Limb (tissue), 2 donors: ENCODE data around the gene KRTAP1-4.
A peak's percentile ranks its signal among the peaks of the same experiment; 100 is the strongest.
"Not testable (repeated sequence)": the region's sequence is repeated elsewhere in the genome, so short reads cannot be mapped to it uniquely, and the experiment has no call there.

Experiments used
- DNase-seq, 2 donors: peaks; one replicate each; pipeline ENCODE4 v3.0.0-alpha.2; 2016; ENCODE audit errors: extremely low spot score in 2 of 2

KRTAP1-4 gene

GRCh38 chr17:41029633-41030245, at the start of gene KRTAP1-4:
TSS of gene KRTAP1-4 (minus strand) at chr17:41030195. CDS start at chr17:41030078, 117 bp downstream.
- DNase-seq, result no peak

- no peak for DNase-seq
These were observed 46.8 kb upstream of the KRTAP1-4 start for GRCh38 chr17:41076788-41077187.

GRCh38 chr17:41073676-41074075, 43.7 kb upstream of the KRTAP1-4 start:
- DNase-seq, result no peak

GRCh38 chr17:41071606-41072360, 41.8 kb upstream of the KRTAP1-4 start:
- peak in 1 of 2 donors; percentile 53 for DNase-seq

- DNase-seq, result no peak
These were observed 39.0 kb upstream of the KRTAP1-4 start for GRCh38 chr17:41069031-41069430.

- no peak for DNase-seq
These were observed 37.3 kb upstream of the KRTAP1-4 start for GRCh38 chr17:41067281-41067680.

- DNase-seq, result no peak
These were observed 36.0 kb upstream of the KRTAP1-4 start, which contains the start of gene KRTAP2-4 for GRCh38 chr17:41065829-41066624. TSS of gene KRTAP2-4 (minus strand) at chr17:41065879. CDS start at chr17:41065845, 34 bp downstream.

- DNase-seq, result not testable (repeated sequence)
These were observed 35.2 kb upstream of the KRTAP1-4 start for GRCh38 chr17:41065016-41065689.

GRCh38 chr17:41064301-41064700, 34.3 kb upstream of the KRTAP1-4 start:
- no peak for DNase-seq

GRCh38 chr17:41063449-41063848, 33.5 kb upstream of the KRTAP1-4 start:
- DNase-seq, result no peak

GRCh38 chr17:41061964-41062363, 32.0 kb upstream of the KRTAP1-4 start:
- DNase-seq, result no peak

- DNase-seq, result no peak
These were observed 30.1 kb upstream of the KRTAP1-4 start, which contains the start of gene KRTAP2-3 for GRCh38 chr17:41060052-41060604. TSS of gene KRTAP2-3 (minus strand) at chr17:41060114. CDS start at chr17:41060050, 64 bp downstream.

GRCh38 chr17:41059276-41060051, 29.5 kb upstream of the KRTAP1-4 start:
- DNase-seq, result not testable (repeated sequence)

- no peak for DNase-seq
These were observed 28.7 kb upstream of the KRTAP1-4 start for GRCh38 chr17:41058741-41059140.

- DNase-seq, result no peak
These were observed 27.6 kb upstream of the KRTAP1-4 start for GRCh38 chr17:41057547-41057946.

GRCh38 chr17:41055130-41055529, 25.1 kb upstream of the KRTAP1-4 start, which contains the start of gene KRTAP2-2:
TSS of gene KRTAP2-2 (minus strand) at chr17:41055230. CDS start at chr17:41055211, 19 bp downstream.
- DNase-seq, result not testable (repeated sequence)

GRCh38 chr17:41054556-41054955, 24.6 kb upstream of the KRTAP1-4 start:
- not testable (repeated sequence) for DNase-seq

GRCh38 chr17:41054025-41054424, 24.0 kb upstream of the KRTAP1-4 start:
- DNase-seq, result no peak

GRCh38 chr17:41052566-41052965, 22.6 kb upstream of the KRTAP1-4 start:
- DNase-seq, result no peak

- no peak for DNase-seq
These were observed 19.1 kb upstream of the KRTAP1-4 start for GRCh38 chr17:41049110-41049509.
